Endothelial cell of umbilical vein (primary cell): Measurements from ENCODE around the gene EGR4.

ENCODE experiments used
- CTCF ChIP-seq, 2 donors: IDR thresholded peaks; 1 replicate in 1 of 2; 2 replicates in 1 of 2; pipeline ENCODE4 v1.5.1; 2011; ENCODE audit warnings: low read length in 2 of 2, mild to moderate bottlenecking in 2 of 2, moderate library complexity in 2 of 2, control low read depth in 1 of 2, inconsistent platforms in 1 of 2, low read depth in 1 of 2; ENCODE audit not compliant: insufficient read depth in 1 of 2; ENCODE audit errors: extremely low read depth in 1 of 2
- EZH2 ChIP-seq: IDR thresholded peaks from 2 replicates; pipeline ENCODE4 v1.6.1; 2012; ENCODE audit warnings: borderline replicate concordance, low read depth, mild to moderate bottlenecking, moderate library complexity, low read length, inconsistent platforms; ENCODE audit not compliant: severe bottlenecking
- POLR2A ChIP-seq: IDR thresholded peaks from 2 replicates; pipeline ENCODE4 v1.6.1; 2012; ENCODE audit warnings: low read depth, mild to moderate bottlenecking, control low read depth, low read length

DNA sequence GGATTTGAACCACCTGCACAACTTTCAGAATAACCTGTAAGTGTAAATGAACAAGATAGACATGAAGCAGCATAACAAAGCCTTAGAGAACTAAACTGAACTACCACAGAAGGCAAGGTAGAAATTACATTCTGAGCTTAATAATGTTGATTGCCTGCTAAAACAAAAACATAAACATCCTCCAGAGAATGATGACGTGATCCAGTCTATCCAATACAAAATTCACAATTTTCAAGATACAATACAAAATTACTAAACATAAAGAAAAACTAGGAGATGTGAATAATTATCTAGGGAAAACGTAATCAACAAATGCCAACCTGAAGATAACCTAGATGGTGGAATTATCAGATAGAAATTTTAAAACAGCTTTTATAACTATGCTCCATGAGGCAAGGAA is 40.7 kb upstream of the EGR4 start:
- no peak for TF ChIP-seq CTCF (IDR thresholded peaks at IDR 0.05; ENCODE audit: extremely low read depth in 1 of 2, insufficient read depth in 1 of 2, low read depth in 1 of 2, low read length in 2 of 2)
- no peak for TF ChIP-seq POLR2A
- TF ChIP-seq EZH2, result no peak
